ENCODE measurements around the gene GPATCH1. TPM values are rescaled to one million over a fixed set of nuclear protein-coding genes. Genes with fewer than 3 reads are reported as not detected.
A peak's percentile ranks its signal among the peaks of the same experiment; 100 is the strongest.

GPATCH1 gene
- total RNA-seq, 3 donors from 2014 or later (not counting 1 experiment from before 2014, with no cell fraction given): 9.1 to 15.0 (median 12.7) TPM

- Mint-ChIP-seq H3K27me3 (ENCODE audit: low read depth in 2 of 2) (peaks cover 5 to 6% of the 10 kb centered on the region in 2 donors), H3K4me3 (peak overlapping the region; percentile 100), H3K4me1 (peaks cover 48 to 57% of the 10 kb centered on the region in 2 donors), H3K27ac (peak overlapping the region; percentile 100), H3K9me3 (no peaks in the 10 kb centered on the region), H3K36me3 (peaks cover 7% of the 10 kb centered on the region)
- intact Hi-C loops (cut with micrococcal nuclease): loop anchor here (1.0 to 2.0 kb wide), 2 partner anchors 96 to 196 kb away; partner anchors contain the start of genes CEBPG and GPATCH1
- under 1% methylated on average over 65 of the region's 65 CpGs for WGBS (ENCODE audit: insufficient coverage)
- peak overlapping the region; percentile 85 for H3K4me3 ChIP-seq (ENCODE audit: low read length)
- H3K36me3 ChIP-seq (ENCODE audit: control insufficient read depth, insufficient read depth, low read length): no peaks in the 10 kb centered on the region
- no peaks in the 10 kb centered on the region for H3K27me3 ChIP-seq (ENCODE audit: control insufficient read depth, insufficient read depth, low read length)
- peak; percentile 71 to 88 (median 74) for ATAC-seq
- H3K9me3 ChIP-seq (ENCODE audit: control insufficient read depth, insufficient read depth, low read length): no peaks in the 10 kb centered on the region
- no peak for TF ChIP-seq CTCF (IDR thresholded peaks at IDR 0.05)
- peak; percentile 93 to 97 for DNase-seq
- peak overlapping the region; percentile 86 for H3K27ac ChIP-seq (ENCODE audit: low read length)
- peaks cover 39% of the 10 kb centered on the region for H3K4me1 ChIP-seq (ENCODE audit: control insufficient read depth, insufficient read depth, low read length)
These were observed 95.9 kb downstream of the GPATCH1 start for GRCh38 chr19:33176670-33177416.

DNA sequence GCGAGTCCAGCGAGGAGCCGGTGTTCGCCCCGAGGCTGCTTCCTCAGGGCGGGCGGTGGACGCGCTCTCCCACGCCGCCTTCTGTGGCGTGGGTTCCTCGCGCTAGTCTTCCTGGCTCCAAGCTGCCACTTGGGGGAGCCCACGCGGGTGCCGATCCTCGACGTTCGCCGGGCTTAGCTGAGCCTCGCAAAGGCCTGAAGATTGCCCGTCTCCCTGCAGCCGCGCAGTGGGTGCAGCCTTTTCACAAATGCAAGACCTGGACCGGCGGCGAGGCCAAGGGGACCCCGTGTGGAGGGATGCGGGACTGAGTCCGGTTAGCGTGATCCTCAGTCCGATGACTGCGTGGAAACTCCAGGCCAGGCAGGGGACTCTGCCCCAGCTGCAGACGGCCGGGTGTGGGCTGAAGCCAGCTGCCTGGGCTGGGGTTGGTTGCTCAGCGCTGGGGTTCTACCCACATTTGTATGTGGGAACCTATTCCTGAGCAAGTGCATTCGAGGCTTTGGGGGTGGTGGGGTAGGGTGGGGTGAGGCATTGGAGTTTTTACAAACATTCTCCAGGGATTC, 96.5 kb downstream of the GPATCH1 start:
- intact Hi-C loops (cut with micrococcal nuclease): loop anchor here (1.0 to 2.0 kb wide), 2 partner anchors 97 to 196 kb away; partner anchors contain the start of genes CEBPG and GPATCH1
- peaks cover 43 to 51% of the 10 kb centered on the region in 2 donors for H3K4me1 Mint-ChIP-seq
- H3K4me1 ChIP-seq (ENCODE audit: control insufficient read depth, insufficient read depth, low read length): peaks cover 39% of the 10 kb centered on the region

More for the DNA sequence above, 96.5 kb downstream of the GPATCH1 start:
- no peaks in the 10 kb centered on the region for H3K9me3 Mint-ChIP-seq
- H3K36me3 Mint-ChIP-seq: peaks cover 7% of the 10 kb centered on the region
- DNase-seq (peak in 1 of 2 donors; percentile 93), ATAC-seq (peak; percentile 68 to 84 (median 69))
- H3K27me3 Mint-ChIP-seq (ENCODE audit: low read depth in 2 of 2): peaks cover 5 to 6% of the 10 kb centered on the region in 2 donors
- H3K4me3 Mint-ChIP-seq: peak overlapping the region; percentile 100
- Histone ChIP-seq H3K27ac (ENCODE audit: low read length) (peak overlapping the region; percentile 86), H3K9me3 (ENCODE audit: control insufficient read depth, insufficient read depth, low read length) (no peaks in the 10 kb centered on the region), H3K4me3 (ENCODE audit: low read length) (peak overlapping the region; percentile 85), H3K27me3 (ENCODE audit: control insufficient read depth, insufficient read depth, low read length) (no peaks in the 10 kb centered on the region), H3K36me3 (ENCODE audit: control insufficient read depth, insufficient read depth, low read length) (no peaks in the 10 kb centered on the region)
- TF ChIP-seq CTCF (IDR thresholded peaks at IDR 0.05): peak; percentile 72
- under 1% methylated on average over 38 of the region's 38 CpGs for WGBS (ENCODE audit: insufficient coverage)
- peak overlapping the region; percentile 100 for H3K27ac Mint-ChIP-seq

Other genes starting within 250 kb of the GPATCH1 start
- under 1 TPM in 2 of 3 donors, not detected in 1; 0.75 to 0.80 TPM for gene SLC7A9, start 211.4 kb upstream of the GPATCH1 start, total RNA-seq
- 10 to 100 TPM in 2 of 3 donors, 1 to 10 TPM in 1; 7.6 to 12.0 (median 10.3) TPM for gene CEP89, start 109.2 kb upstream of the GPATCH1 start, total RNA-seq
- gene FAAP24, start 108.9 kb upstream of the GPATCH1 start, total RNA-seq: 1 to 10 TPM; 1.8 to 4.1 (median 2.3) TPM
- gene RHPN2, start 16.3 kb upstream of the GPATCH1 start, total RNA-seq: under 1 TPM in 1 of 3 donors, not detected in 2; 0.35 TPM
- gene WDR88, start 50.9 kb downstream of the GPATCH1 start, total RNA-seq: not detected
- under 1 TPM in 2 of 3 donors, not detected in 1; 0.33 to 0.38 TPM for gene LRP3, start 113.1 kb downstream of the GPATCH1 start, total RNA-seq
- not detected for gene SLC7A10, start 144.7 kb downstream of the GPATCH1 start, total RNA-seq
- gene CEBPA, start 221.4 kb downstream of the GPATCH1 start, total RNA-seq: 10 to 100 TPM in 1 of 3 donors, 1 to 10 TPM in 2; 7.6 to 19.5 (median 8.2) TPM

All from natural killer cell (primary cell).